ENCODE data around the gene DLEC1.

DLEC1 gene

GRCh38 chr3:38006031-38006430, 33.0 kb upstream of the DLEC1 start:
- Histone ChIP-seq H3K36me3 (replicated peaks) (peaks cover 7% of the 10 kb centered on the region), H3K27me3 (replicated peaks) (no peaks in the 10 kb centered on the region), H3K4me3 (ENCODE audit: low read depth, low read length) (no peak overlapping the region), H3K27ac (no peak overlapping the region)
- no peak for DNase-seq
- in situ Hi-C loops (cut with HindIII; ENCODE audit: low pct_ligation_motif_present, low sequenced_read_pairs): no loop called here
- TF ChIP-seq CTCF (IDR thresholded peaks at IDR 0.05; ENCODE audit: low read depth, low read length, missing control alignments): no peak

- Histone ChIP-seq H3K27me3 (replicated peaks) (no peaks in the 10 kb centered on the region), H3K4me3 (ENCODE audit: low read depth, low read length) (no peak overlapping the region), H3K27ac (no peak overlapping the region), H3K36me3 (replicated peaks) (peaks cover 7% of the 10 kb centered on the region)
- no peak for TF ChIP-seq CTCF (IDR thresholded peaks at IDR 0.05; ENCODE audit: low read depth, low read length, missing control alignments)
- DNase-seq: no peak
- in situ Hi-C loops (cut with HindIII; ENCODE audit: low pct_ligation_motif_present, low sequenced_read_pairs): no loop called here
Measured at GRCh38 chr3:38006445-38006995, 32.5 kb upstream of the DLEC1 start.

- H3K27me3 ChIP-seq (replicated peaks): no peaks in the 10 kb centered on the region
- no peak for TF ChIP-seq CTCF (IDR thresholded peaks at IDR 0.05; ENCODE audit: low read depth, low read length, missing control alignments)
- H3K36me3 ChIP-seq (replicated peaks): peaks cover 5% of the 10 kb centered on the region
- no peak overlapping the region for H3K27ac ChIP-seq
- DNase-seq: no peak
- H3K4me3 ChIP-seq (ENCODE audit: low read depth, low read length): no peak overlapping the region
- in situ Hi-C loops (cut with HindIII; ENCODE audit: low pct_ligation_motif_present, low sequenced_read_pairs): no loop called here
Measured at GRCh38 chr3:38007754-38008090, 31.3 kb upstream of the DLEC1 start.

- Histone ChIP-seq H3K4me3 (ENCODE audit: low read depth, low read length) (no peak overlapping the region), H3K27ac (no peak overlapping the region), H3K27me3 (replicated peaks) (no peaks in the 10 kb centered on the region), H3K36me3 (replicated peaks) (peaks cover 5% of the 10 kb centered on the region)
- in situ Hi-C loops (cut with HindIII; ENCODE audit: low pct_ligation_motif_present, low sequenced_read_pairs): no loop called here
- no peak for DNase-seq
- TF ChIP-seq CTCF (IDR thresholded peaks at IDR 0.05; ENCODE audit: low read depth, low read length, missing control alignments): no peak
Measured at GRCh38 chr3:38008191-38008701, 30.8 kb upstream of the DLEC1 start.

- no peak overlapping the region for H3K27ac ChIP-seq
- in situ Hi-C loops (cut with HindIII; ENCODE audit: low pct_ligation_motif_present, low sequenced_read_pairs): no loop called here
- H3K27me3 ChIP-seq (replicated peaks): no peaks in the 10 kb centered on the region
- peaks cover 5% of the 10 kb centered on the region for H3K36me3 ChIP-seq (replicated peaks)
- no peak for TF ChIP-seq CTCF (IDR thresholded peaks at IDR 0.05; ENCODE audit: low read depth, low read length, missing control alignments)
- H3K4me3 ChIP-seq (ENCODE audit: low read depth, low read length): no peak overlapping the region
- DNase-seq: no peak
Measured at GRCh38 chr3:38008971-38009580, 29.9 kb upstream of the DLEC1 start.

All from brain microvascular endothelial cell (primary cell).